ENCODE results near the gene LPIN3. TPM values are rescaled to one million over a fixed set of nuclear protein-coding genes. Genes with fewer than 3 reads are reported as not detected.

The LPIN3 gene
- total RNA-seq, 1 donor from 2014 or later, result 2.8 TPM

DNA sequence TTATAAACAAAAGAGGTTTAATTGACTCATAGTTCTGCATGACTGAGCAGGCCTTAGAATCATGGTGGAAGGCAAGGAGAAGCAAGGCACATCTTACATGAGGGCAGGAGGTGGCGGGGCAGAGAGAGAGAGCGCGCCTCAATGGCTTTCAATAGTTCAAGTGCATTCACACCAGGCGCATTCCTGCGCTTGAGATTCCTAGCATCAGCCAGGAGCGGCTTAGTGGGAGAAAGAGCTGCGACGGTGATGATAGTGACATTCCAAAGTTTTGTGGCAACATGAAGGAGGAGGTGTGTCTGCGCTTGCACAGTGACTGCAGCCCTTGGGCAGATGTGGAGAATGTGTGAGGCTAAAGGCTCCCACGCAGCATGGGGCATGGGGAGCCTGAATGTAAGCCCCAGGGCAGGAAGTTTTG, 51.0 kb downstream of the LPIN3 start:
- Histone ChIP-seq H3K36me3 (no peaks in the 10 kb centered on the region), H4K20me1 (ENCODE audit: low read depth) (peaks cover 3% of the 10 kb centered on the region), H3K27ac (no peak overlapping the region), H3F3A (ENCODE audit: low read depth) (peaks cover 32% of the 10 kb centered on the region), H3K9me3 (ENCODE audit: low read depth) (no peaks in the 10 kb centered on the region), H3K27me3 (no peaks in the 10 kb centered on the region), H3K4me1 (peaks cover 33% of the 10 kb centered on the region), H3K4me3 (no peak overlapping the region), H2AFZ (replicated peaks) (no peak overlapping the region), H3K4me2 (peak overlapping the region; percentile 6), H3K79me2 (ENCODE audit: low read depth) (no peaks in the 10 kb centered on the region), H3K9ac (no peak overlapping the region)
- Mint-ChIP-seq H3K27me3 (ENCODE audit: insufficient read depth, low read depth) (peaks cover 10% of the 10 kb centered on the region), H3K4me1 (peaks cover 69% of the 10 kb centered on the region), H3K4me3 (peak overlapping the region; percentile 3), H3K9me3 (no peaks in the 10 kb centered on the region), H3K36me3 (no peaks in the 10 kb centered on the region), H3K27ac (peak overlapping the region; percentile 87)
- DNase-seq (ENCODE audit: low spot score), result peak; percentile 30
- no peak for TF ChIP-seq EZH2 (IDR thresholded peaks at IDR 0.05)
- TF ChIP-seq CTCF (IDR thresholded peaks at IDR 0.05), result no peak
- no peak for TF ChIP-seq EZH2phosphoT487 (IDR thresholded peaks at IDR 0.05)

DNA sequence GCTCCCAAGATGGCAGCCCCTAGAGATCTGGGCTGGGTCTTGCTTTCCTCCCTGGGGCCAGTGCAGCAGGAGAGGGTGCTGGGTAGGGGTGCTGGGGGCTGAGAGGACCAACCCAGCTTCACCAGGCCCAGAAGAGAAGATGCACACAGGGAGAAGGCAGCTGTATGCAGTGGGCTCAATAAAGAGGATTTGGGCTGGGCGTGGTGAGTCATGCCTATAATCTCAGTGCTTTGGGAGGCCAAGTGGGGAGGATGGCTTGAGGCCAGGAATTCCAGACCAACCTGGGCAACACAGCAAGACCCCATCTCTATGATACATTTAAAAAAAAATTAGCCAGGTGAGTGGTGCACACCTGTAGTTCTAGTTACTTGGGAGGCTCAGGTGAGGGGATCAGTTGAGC, 51.7 kb downstream of the LPIN3 start:
- H2AFZ ChIP-seq (replicated peaks), result no peak overlapping the region
- no peaks in the 10 kb centered on the region for H3K9me3 ChIP-seq (ENCODE audit: low read depth)
- no peak overlapping the region for H3K9ac ChIP-seq
- no peaks in the 10 kb centered on the region for H3K36me3 Mint-ChIP-seq
- no peak overlapping the region for H3K27ac ChIP-seq
- peaks cover under 1% of the 10 kb centered on the region for H4K20me1 ChIP-seq (ENCODE audit: low read depth)
- H3K36me3 ChIP-seq, result no peaks in the 10 kb centered on the region
- no peak overlapping the region for H3K4me3 ChIP-seq
- H3K27ac Mint-ChIP-seq, result peak overlapping the region; percentile 87
- peaks cover 10% of the 10 kb centered on the region for H3K27me3 Mint-ChIP-seq (ENCODE audit: insufficient read depth, low read depth)
- no peaks in the 10 kb centered on the region for H3K9me3 Mint-ChIP-seq
- no peaks in the 10 kb centered on the region for H3K79me2 ChIP-seq (ENCODE audit: low read depth)
- peaks cover 65% of the 10 kb centered on the region for H3K4me1 Mint-ChIP-seq
- H3K4me2 ChIP-seq, result no peak overlapping the region
- H3K27me3 ChIP-seq, result no peaks in the 10 kb centered on the region
- peaks cover 27% of the 10 kb centered on the region for H3F3A ChIP-seq (ENCODE audit: low read depth)
- TF ChIP-seq CTCF (IDR thresholded peaks at IDR 0.05) (no peak), EZH2 (IDR thresholded peaks at IDR 0.05) (no peak), EZH2phosphoT487 (IDR thresholded peaks at IDR 0.05) (no peak)
- no peak for DNase-seq (ENCODE audit: low spot score)
- peak overlapping the region; percentile 31 for H3K4me3 Mint-ChIP-seq
- peaks cover 28% of the 10 kb centered on the region for H3K4me1 ChIP-seq

- Histone ChIP-seq H3K9ac (no peak overlapping the region), H3K4me1 (peaks cover 20% of the 10 kb centered on the region), H3K9me3 (ENCODE audit: low read depth) (no peaks in the 10 kb centered on the region), H3K36me3 (no peaks in the 10 kb centered on the region), H3K27me3 (no peaks in the 10 kb centered on the region), H3F3A (ENCODE audit: low read depth) (peaks cover 20% of the 10 kb centered on the region), H4K20me1 (ENCODE audit: low read depth) (no peaks in the 10 kb centered on the region), H3K79me2 (ENCODE audit: low read depth) (no peaks in the 10 kb centered on the region), H3K4me3 (no peak overlapping the region), H3K4me2 (no peak overlapping the region), H2AFZ (replicated peaks) (no peak overlapping the region), H3K27ac (no peak overlapping the region)
- Mint-ChIP-seq H3K9me3 (no peaks in the 10 kb centered on the region), H3K4me3 (no peak overlapping the region), H3K27me3 (ENCODE audit: insufficient read depth, low read depth) (peaks cover 10% of the 10 kb centered on the region), H3K4me1 (peaks cover 57% of the 10 kb centered on the region), H3K27ac (peak overlapping the region; percentile 95), H3K36me3 (no peaks in the 10 kb centered on the region)
- no peak for TF ChIP-seq EZH2phosphoT487 (IDR thresholded peaks at IDR 0.05)
- TF ChIP-seq EZH2 (IDR thresholded peaks at IDR 0.05), result no peak
- no peak for TF ChIP-seq CTCF (IDR thresholded peaks at IDR 0.05)
- no peak for DNase-seq (ENCODE audit: low spot score)
Measured at GRCh38 chr20:41392871-41393704, 52.5 kb downstream of the LPIN3 start.
